ENCODE data around the gene SUN2. TPM values are rescaled to one million over a fixed set of nuclear protein-coding genes. Genes with fewer than 3 reads are reported as not detected.

Gene SUN2
- total and polyA plus RNA-seq, 2 of the 8 experiments (the other 6 are each of a cell fraction or from before 2014, with no cell fraction given), result 5.1 to 10.5 TPM

DNA sequence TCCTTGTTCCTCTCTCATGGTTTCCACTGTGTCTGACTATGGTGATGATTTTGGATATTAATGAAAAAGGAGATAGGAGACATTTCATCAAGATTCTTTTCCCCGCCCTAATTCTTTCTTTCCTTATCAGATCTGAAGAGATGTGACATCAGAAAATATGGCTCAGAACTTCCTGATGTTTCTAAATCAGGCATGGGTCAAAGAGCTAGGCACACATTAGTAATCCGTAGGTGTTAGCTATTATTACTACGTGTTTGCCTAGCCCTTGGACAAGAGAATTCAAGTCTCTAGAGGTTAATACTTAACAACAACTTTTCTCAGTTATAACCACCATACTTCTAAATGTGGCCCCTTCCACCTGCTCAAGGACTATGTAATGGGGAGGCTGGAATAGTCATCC is 60.9 kb downstream of the SUN2 start:
- 96% methylated on average over 3 of the region's 3 CpGs; no CpG with 5 or more reads in 1 of the 2 experiments for WGBS, 2 experiments (ENCODE audit: extremely low coverage in 1 of 2, insufficient coverage in 1 of 2, insufficient read length in 1 of 2, insufficient replicate concordance in 2 of 2, low coverage in 1 of 2, low lambda C conversion rate in 2 of 2, missing lambda C conversion rate in 1 of 2)
- H4K5ac ChIP-seq (ENCODE audit: insufficient read length, low read depth, low read length), result no peak overlapping the region
- ChIA-PET CTCF (ENCODE audit: partially characterized antibody) (interaction anchor here (1.9 kb wide), 1 partner anchor 14 kb away, joined by 5 read pairs; the partner anchor contains the start of gene TOMM22), POLR2A (ENCODE audit: partially characterized antibody) (interaction anchor here (0.6 to 13.1 kb wide), 3 partner anchors 12 to 737 kb away, joined by 3 to 123 read pairs (median 4); partner anchors contain the start of gene TOMM22)
- H3K27ac ChIP-seq (ENCODE audit: low read depth, low read length), result no peak overlapping the region
- DNase-seq (ENCODE audit: low read depth in 1 of 2, low spot score in 2 of 2) (no peak), FAIRE-seq (no peak)
- no peaks in the 10 kb centered on the region for H3K27me3 ChIP-seq (replicated peaks in 1 of 4; ENCODE audit: control insufficient read depth in 3 of 4, extremely low read depth in 1 of 4, insufficient read depth in 3 of 4, low read length in 3 of 4)
- no peak overlapping the region for H2BK20ac ChIP-seq (ENCODE audit: low read length)
- peaks cover 0 to 6% of the 10 kb centered on the region in 2 experiments for H4K20me1 ChIP-seq (replicated peaks in 1 of 2; ENCODE audit: control insufficient read depth in 1 of 2, insufficient read depth in 2 of 2, low read length in 2 of 2)
- peaks cover 0 to 6% (median 5%) of the 10 kb centered on the region in 4 experiments; a peak in 4 of 7 replicates for H3K4me1 ChIP-seq (replicated peaks in 1 of 4; ENCODE audit: control insufficient read depth in 3 of 4, insufficient read depth in 4 of 4, low read length in 3 of 4)
- H3K23ac ChIP-seq (ENCODE audit: insufficient read length), result no peak overlapping the region
- no peak overlapping the region for H2BK5ac ChIP-seq (ENCODE audit: low read depth, low read length)
- H3K9me3 ChIP-seq (ENCODE audit: insufficient read depth in 2 of 2, low read depth in 1 of 2, low read length in 1 of 2), result no peaks in the 10 kb centered on the region
- H2BK120ac ChIP-seq (replicated peaks; ENCODE audit: low read depth, low read length), result no peak overlapping the region
- no peak overlapping the region for H3K4me2 ChIP-seq (ENCODE audit: insufficient read depth in 1 of 2, low read depth in 2 of 2, low read length in 2 of 2)
- no peak overlapping the region for H3K14ac ChIP-seq (ENCODE audit: insufficient read length)
- no peak overlapping the region for H3K56ac ChIP-seq (replicated peaks; ENCODE audit: insufficient read length, low read depth, low read length)
- H4K91ac ChIP-seq (replicated peaks; ENCODE audit: insufficient read length, low read length), result no peak overlapping the region
- no peak overlapping the region for H3K4ac ChIP-seq (replicated peaks; ENCODE audit: insufficient read length, low read depth, low read length)
- no peak overlapping the region for H3K18ac ChIP-seq (ENCODE audit: extremely low read depth, low read length)
- no peak overlapping the region for H2BK12ac ChIP-seq (ENCODE audit: low read depth, low read length)
- no peak overlapping the region for H2AK5ac ChIP-seq (ENCODE audit: low read depth, low read length)
- H4K8ac ChIP-seq (ENCODE audit: extremely low read depth, insufficient read depth, low read length), result no peak overlapping the region
- H3K23me2 ChIP-seq (ENCODE audit: low read depth, low read length), result peaks cover 7% of the 10 kb centered on the region
- H3K79me2 ChIP-seq (ENCODE audit: control insufficient read depth in 1 of 2, insufficient read depth in 2 of 2, low read length in 2 of 2), result peaks cover 0 to 37% of the 10 kb centered on the region in 2 experiments; a peak in 2 of 4 replicates
- H3K36me3 ChIP-seq (ENCODE audit: control insufficient read depth in 2 of 4, insufficient read depth in 4 of 4, low read length in 3 of 4), result no peaks in the 10 kb centered on the region; a peak in 2 of 8 replicates
- H2BK15ac ChIP-seq (ENCODE audit: low read length), result no peak overlapping the region
- peaks cover 9% of the 10 kb centered on the region; the same call in 1 of the 2 replicates for H3K79me1 ChIP-seq (ENCODE audit: low read depth, low read length)
- no peak overlapping the region for H3K9ac ChIP-seq (replicated peaks in 1 of 4; ENCODE audit: extremely low read depth in 1 of 4, low read depth in 3 of 4, low read length in 3 of 4)
- H3K4me3 ChIP-seq (ENCODE audit: extremely low read depth in 1 of 4, insufficient read depth in 2 of 4, low read depth in 3 of 4, low read length in 4 of 4), result no peak overlapping the region
- no peak overlapping the region for H2AFZ ChIP-seq (ENCODE audit: low read length)
- TF ChIP-seq POLR2A (IDR thresholded peaks at IDR 0.05; ENCODE audit: control extremely low read depth in 1 of 2, low read depth in 2 of 2, low read length in 2 of 2) (no peak), NRF1 (IDR thresholded peaks at IDR 0.05; ENCODE audit: low read depth, low read length) (no peak), JUND (IDR thresholded peaks at IDR 0.05; ENCODE audit: low read length) (no peak), GABPA (IDR thresholded peaks at IDR 0.05; ENCODE audit: borderline replicate concordance, insufficient read depth, low read length) (no peak), BACH1 (IDR thresholded peaks at IDR 0.05; ENCODE audit: low read length) (no peak), RFX5 (IDR thresholded peaks at IDR 0.05; ENCODE audit: borderline replicate concordance, low read depth, low read length) (no peak), BCL11A (IDR thresholded peaks at IDR 0.05; ENCODE audit: low read depth in 2 of 2, low read length in 2 of 2) (no peak), EP300 (IDR thresholded peaks at IDR 0.05; ENCODE audit: borderline replicate concordance in 1 of 2, low read depth in 2 of 2, low read length in 2 of 2) (no peak), PHF8 (conservative IDR thresholded peaks at IDR 0.05; ENCODE audit: low read depth, low read length) (no peak)
- TF ChIP-seq, protein P1, sequence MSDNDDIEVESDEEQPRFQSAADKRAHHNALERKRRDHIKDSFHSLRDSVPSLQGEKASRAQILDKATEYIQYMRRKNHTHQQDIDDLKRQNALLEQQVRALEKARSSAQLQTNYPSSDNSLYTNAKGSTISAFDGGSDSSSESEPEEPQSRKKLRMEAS (IDR thresholded peaks at IDR 0.05), result no peak
- TF ChIP-seq, protein P2, sequence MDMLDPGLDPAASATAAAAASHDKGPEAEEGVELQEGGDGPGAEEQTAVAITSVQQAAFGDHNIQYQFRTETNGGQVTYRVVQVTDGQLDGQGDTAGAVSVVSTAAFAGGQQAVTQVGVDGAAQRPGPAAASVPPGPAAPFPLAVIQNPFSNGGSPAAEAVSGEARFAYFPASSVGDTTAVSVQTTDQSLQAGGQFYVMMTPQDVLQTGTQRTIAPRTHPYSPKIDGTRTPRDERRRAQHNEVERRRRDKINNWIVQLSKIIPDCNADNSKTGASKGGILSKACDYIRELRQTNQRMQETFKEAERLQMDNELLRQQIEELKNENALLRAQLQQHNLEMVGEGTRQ (IDR thresholded peaks at IDR 0.05; ENCODE audit: low read length), result no peak
- TF ChIP-seq, protein P3, sequence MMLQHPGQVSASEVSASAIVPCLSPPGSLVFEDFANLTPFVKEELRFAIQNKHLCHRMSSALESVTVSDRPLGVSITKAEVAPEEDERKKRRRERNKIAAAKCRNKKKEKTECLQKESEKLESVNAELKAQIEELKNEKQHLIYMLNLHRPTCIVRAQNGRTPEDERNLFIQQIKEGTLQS (IDR thresholded peaks at IDR 0.05; ENCODE audit: insufficient read depth, low read depth, low read length), result no peak
